HG03558 (cell line): ENCODE measurements around the gene GTF2F1.
"Not testable (repeated sequence)": the region's sequence is repeated elsewhere in the genome, so short reads cannot be mapped to it uniquely, and the experiment has no call there.

Source experiments
- ATAC-seq: cut with Tn5 transposase; IDR thresholded peaks from one replicate; pipeline ENCODE4 v1.9.1; 2021; ENCODE audit warnings: moderate number of reproducible peaks; ENCODE audit not compliant: unreplicated experiment; ENCODE audit errors: extremely low read depth

The GTF2F1 gene

DNA sequence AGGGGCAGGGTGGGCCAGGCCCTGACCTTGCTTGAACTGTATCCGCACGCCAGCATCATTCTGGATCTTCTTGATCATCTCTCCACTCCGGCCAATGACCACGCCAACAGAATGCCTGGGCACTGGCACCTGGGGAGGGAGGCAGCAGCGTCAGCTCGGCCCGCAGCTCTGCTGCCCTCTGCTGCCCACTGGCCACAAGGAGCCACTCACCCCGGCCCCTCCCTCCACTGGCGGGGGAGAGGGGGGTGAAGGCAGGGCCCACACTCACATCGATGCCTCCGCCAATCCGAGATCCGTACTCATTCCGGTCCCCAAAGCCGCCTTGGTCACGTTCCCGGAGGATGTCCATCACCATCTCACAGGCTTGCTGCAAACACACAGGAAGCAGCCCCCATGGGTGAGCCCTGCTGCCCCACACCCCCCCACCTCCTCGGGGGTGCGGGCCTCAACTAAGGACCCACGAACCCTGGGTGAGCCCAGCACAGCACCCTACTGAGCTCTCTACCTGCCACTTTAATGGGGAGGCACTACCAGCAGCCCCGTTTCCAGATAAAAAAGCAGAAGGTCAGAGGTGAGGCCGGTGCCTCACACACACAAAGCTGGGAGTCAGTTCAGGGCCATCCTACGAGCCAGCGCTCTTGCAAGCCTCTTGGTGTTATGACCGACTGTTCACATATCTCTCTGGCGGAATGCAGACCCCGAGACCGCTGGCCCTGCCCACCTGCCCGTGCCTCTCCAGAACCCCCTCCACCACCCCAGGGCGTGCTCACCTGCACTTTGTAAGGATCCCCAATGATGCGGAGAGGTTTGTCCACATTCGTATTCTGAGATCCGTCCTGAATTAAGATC, 25.0 kb upstream of the GTF2F1 start:
- no peak for ATAC-seq

DNA sequence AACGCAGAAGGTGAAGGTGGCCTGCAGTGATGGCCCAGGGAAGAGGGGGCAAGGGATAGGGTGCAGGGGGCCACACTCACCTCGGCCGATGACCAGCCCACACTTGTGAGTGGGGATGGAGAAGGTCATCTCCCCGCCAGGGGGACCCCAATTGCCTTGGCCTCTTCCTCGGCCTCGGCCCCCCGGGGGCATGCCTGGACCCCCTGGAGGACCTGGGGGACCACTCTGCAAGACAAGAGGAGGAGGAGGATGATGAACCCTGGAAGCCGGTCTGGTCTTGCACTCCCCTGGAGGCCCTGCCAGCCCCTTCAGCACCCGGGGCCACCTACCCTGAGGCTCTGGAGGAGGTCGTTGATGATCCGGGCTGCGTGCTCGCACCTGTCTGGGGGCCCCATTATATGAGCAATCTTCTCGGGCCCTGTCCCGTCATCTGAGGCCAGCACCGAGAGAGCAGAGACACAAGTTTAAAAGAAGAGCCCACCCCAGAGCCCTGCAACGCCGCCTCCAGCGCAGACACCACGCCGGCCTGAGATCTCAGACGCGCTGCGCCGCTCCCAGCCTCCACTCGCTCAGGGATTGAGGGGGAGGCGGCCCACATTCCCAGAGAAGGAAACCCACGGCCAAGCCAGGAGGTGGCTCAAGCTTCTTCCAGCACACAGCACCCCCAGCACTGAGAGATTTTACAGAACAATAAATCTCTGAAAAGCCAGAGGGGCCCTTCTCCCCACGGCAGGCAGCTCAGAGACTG, 23.9 kb upstream of the GTF2F1 start:
- no peak for ATAC-seq

DNA sequence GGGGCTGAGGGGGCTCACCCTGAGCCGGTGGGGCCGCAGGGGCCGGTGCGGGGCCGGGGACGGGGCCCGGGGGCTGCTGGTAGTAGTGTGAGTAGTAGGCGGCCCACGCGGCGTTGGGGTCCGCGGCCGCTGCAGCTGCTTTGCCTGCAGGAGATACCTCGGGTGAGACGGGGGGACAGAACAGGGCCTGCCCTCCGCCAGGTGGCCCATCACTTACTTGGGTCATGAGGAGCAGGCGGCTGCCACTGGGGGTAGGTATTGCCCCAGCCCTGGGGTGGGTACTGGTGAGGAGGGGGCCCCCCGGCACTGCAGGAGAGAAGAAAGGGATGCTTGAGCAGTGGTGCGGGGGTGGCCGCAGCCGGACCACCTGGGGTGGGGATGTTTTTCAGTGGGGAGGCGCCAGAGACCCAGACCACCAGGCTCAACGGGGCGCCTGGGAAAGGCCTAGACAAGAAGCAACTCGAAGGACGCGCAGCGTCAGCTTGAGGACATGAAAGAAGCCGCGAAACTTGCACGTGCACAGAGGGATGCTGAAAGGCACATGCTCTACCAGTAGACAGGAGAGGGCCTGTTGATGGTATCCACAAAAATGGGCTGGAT, 22.7 kb upstream of the GTF2F1 start:
- no peak for ATAC-seq

DNA sequence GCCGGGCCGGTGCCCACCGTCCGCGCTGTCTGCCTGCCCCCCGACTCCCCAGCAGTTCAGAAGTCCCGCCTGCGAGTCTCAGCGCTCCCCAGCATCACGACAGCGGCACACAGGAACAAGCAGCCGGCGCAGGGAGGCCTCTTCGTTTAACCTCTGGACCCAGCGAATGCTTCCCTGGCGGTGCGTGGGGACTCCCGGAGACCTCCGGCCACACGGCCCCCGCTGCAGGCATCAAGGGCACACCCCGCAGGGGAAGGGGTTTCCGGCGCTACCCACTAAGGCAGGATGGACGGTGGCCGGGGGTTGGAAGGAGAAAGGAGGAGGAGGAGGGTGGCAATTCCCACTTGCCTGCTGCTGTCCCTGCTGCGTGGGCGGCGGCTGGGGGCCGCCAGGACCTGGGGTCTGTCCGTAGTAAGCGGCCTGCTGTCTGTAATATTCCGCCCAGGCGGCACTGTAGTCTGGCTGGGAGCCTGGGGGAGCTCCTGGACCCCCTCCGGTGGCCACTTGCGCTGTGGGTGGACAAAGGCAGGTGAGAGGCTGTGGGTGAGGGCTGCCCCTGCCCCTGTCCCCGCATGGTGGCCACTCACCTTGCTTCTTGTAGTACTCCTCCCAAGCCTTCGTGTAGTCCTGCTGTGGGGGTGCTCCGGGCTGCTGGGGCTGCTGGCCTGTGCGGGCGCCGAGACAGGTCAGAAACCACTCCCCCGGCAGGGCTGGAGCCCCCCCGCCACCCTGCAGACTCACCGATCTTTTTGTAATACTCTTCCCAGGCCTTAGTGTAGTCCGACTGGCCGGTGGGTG, 22.0 kb upstream of the GTF2F1 start:
- no peak for ATAC-seq

DNA sequence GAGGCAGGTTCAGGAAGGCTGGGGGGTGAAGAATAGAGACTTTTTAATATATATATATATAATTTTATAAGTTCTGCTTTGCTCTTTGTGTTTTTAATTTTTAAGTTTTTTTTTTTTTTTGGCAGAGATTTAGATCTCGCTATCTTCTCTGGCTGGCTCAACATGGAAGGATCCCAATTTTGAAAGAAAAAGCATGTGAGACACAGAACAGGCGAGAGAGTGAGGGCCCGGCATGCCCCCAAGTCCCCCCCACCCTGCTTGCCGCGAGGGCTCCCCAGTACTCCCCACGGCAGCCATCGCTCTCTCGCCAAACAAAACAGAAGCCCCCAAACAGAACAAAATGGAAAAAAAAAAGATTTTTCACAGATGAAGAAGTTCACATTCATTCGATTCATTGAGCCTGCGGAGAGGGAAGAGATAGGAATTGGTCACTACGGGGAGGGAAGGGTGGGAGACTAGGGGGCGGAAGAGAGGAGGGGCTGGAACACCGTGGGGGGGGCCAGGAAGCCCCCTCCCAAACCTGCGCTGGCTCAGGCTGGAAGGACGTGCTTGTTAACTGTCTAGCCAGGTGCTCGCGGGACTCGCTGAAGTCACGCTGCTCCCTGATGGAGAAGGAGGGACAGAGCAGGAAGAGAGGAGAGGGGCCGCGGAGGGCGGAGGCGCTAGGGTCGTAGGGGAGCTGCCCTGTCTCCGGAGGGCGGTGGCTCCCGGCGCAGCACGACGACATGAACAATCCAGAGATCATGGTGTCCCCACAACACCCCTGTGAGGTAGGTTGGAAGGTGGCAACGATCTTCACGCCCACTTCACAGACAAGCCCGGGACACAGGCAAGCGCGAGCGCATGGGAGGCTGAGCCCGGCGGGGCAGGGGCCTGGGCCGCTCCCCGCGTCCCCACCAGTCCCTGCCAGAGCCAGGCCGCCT, 21.0 kb upstream of the GTF2F1 start:
- no peak for ATAC-seq

DNA sequence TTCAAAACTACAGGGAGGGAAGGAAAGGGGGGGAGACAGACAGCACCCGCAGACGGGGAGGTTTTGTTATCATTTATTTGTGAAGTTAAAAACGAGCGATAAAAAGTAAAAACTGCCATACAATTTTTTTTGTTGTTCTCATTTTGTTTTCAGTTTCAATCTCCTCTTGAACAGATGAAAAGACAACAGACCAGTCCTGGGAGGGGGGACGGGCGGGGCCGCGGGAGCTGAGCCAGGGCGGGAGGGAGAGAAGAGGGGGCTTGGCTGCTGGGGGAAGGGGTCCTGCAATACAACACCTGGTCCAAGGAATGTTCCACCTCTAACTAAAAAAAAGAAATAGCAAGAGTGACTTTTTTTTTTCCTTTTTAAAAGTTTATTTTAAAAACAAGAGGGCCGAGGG, 20.3 kb upstream of the GTF2F1 start:
- no peak for ATAC-seq

DNA sequence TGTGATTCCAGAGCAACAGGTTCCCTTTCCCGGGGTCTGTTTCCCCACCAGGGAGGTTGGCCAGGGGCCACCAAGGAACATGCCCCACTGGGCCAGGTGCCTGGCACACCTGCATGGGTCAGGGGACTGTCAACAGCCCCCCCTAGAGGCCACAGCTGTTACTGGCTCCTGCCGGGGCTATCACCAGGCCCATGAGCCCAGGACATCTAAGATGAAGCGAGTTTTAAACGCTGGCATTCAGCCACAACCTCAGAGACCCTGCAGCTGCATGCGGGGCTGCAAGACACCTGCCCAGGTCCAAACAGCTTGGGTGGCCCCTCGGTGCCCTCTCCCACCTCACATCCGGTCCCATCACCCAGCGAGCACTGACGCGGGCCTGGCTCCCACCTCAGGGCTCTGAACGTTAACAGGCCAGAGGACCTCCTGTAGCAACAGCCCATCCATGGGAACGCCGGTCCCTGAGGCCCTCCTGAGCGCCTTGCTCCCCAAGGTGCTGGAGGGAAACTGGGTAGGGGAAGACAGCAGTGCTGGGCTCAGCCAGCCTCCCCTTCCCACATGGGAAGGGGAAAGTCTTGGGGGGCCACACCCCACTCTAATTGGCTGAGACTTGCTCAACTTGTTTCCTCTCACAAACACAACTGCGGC, 19.6 kb upstream of the GTF2F1 start:
- no peak for ATAC-seq

DNA sequence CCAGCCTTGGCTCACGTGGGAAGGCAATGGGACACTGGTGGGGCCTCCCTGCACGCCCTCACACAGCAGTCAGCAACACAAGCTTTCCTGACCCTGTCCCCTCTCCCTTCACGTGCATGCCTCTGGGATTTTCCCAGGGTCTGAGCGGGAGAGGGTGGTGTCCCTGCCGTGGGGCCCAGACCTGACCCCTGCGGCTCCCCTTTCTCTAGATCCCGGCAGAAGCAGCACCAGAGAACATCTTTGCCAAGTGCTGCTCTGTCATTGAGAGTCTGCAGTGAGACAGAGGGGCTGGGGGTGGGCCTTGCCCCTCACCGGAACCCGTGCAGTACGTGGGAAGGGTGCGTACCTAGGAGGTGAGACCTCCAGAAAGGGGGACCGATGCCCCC, 19.1 kb upstream of the GTF2F1 start:
- ATAC-seq = no peak

DNA sequence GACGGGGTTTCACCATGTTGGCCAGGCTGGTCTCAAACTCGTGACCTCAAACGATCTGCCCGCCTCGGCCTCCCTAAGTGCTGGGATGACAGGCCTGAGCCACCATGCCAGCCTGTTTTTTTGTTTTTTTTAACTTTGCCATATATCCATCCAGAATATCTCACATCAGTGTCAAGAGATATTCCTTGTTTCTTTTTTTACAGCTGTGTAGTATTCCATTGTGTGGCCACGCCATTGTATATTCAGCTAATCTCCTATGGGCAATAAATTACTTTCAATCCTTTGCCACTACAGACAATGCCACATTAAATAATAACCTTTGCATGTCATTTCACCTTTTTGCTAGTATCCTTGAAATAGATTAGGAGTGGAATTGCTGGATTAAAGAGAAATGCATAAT, 16.4 kb upstream of the GTF2F1 start:
- ATAC-seq = no peak

DNA sequence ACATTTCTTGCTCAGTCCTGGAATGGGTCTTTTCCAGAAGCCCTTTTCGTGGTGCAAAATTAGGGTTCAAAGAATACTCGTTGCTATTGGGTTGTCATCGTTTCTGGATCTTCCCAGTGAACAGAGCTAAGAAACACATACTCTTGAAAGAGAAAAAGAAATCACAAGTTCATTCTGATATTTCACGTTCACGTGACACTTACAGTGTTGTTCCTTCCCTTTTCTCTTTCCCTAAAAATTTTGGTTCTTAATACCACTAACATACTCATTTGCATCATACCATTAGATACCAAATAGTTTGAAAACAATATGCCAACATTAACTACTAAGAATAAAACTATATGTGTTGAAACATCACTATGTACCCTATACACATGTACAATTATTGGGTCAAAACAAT, 13.4 kb upstream of the GTF2F1 start:
- no peak for ATAC-seq

DNA sequence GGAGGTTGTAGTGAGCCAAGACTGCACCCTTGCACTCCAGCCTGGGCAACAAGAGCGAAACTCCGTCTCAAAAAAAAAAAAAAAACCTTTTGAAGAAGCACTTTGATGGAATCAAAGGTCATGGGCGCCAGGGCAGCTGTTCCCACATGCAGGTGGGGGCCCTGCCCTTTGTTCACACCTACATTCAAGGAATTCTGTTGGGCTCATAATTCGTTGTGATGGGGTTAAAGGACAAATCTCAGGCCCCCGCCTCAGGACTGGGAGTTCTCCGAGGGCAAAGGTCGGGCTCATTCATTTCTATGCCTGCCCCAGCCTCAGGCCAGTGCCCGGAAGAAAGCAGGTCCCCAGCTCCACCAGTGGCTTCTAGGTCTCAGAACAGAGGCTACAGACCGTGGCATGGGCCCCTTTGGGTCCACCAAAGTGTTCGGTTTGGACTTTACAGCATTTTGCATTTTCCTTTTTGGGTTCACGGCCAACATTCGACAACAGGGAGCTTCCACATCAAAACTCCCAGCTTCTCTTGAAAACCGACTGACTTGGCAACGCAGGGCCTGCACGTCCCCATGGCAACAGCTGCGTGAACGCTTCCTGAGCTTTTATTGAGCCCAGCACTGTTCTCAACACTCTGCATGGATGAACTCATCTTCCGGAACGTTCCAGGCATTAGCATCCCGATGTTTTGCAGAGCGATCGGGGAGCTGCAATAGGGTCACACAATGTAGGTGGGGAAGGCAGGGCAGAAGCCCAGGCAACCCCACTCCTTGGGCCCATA, 10.1 kb upstream of the GTF2F1 start:
- no peak for ATAC-seq

DNA sequence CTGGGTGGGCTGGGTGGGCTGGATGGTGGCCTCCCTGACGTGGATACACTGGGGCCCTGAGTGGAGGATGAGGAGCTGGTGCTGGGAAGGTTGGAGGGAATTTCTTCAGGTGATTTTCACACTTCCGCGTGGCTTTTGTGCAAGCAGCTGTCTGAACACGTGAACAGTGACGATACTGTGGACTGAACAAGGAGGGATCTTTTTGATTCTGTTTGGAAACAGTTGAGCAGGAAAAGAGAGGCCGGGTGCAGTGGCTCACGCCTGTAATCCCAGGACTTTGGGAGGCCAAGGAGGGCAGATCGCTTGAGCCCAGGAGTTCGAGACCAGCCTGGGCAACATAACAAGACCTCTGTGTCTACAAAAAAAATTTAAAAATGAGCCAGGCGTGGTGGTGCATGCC, 9.1 kb upstream of the GTF2F1 start:
- ATAC-seq = no peak

DNA sequence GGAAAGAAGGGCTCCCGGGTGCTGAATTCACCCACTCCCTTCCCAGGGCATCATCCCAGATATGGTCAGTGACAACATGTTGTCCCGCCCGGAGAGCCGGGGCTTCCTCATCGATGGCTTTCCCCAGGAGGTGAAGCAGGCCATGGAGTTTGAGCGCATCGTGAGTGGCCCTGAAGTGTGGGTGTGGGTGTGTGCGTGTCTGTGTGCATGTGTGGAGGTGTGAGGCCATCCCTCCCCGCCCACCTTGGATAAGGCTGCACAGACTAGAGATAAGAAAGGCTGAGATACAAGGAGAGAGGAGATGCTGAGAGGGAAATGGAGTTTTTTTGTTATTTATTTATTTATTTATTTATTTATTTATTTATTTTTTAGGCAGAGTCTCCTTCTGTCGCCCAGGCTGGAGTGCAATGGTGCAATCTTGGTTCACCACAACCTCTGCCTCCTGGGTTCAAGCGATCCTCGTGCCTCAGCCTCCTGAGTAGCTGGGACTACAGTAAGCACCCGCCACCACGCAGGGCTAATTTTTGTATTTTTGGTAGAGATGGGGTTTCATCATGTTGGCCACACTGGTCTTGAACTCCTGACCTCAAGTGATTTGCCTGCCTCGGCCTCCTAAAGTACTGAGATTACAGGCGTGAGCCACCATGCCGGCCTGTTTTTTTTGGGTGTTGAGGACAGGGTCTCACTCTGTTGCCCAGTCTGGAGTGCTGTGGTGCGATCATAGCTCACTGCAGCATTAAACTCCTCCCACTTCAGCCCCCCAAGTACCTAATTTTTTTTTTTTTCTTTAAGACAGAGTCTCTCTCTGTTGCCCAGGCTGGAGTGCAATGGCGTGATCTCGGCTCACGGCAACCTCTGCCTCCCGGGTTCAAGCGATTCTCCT, 7.3 kb upstream of the GTF2F1 start:
- not testable (repeated sequence) for ATAC-seq

DNA sequence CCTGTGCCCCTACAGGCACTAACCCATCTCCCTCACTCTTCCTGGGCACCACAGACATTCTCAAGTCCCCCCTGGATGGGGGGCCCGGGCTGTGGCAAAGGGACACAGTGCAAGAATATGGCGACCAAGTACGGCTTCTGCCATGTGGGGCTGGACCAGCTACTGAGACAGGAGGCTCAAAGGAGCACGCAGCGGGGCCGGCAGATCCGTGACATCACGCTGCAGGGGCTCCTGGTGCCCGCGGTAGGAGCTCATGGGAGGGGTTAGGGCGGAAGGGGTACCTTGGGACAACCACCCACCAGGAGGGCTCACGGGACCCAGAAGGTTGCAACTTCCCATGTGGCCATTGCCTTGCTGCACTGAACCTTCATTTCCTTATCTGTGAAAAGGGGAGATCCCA, 3.3 kb upstream of the GTF2F1 start:
- ATAC-seq = no peak

DNA sequence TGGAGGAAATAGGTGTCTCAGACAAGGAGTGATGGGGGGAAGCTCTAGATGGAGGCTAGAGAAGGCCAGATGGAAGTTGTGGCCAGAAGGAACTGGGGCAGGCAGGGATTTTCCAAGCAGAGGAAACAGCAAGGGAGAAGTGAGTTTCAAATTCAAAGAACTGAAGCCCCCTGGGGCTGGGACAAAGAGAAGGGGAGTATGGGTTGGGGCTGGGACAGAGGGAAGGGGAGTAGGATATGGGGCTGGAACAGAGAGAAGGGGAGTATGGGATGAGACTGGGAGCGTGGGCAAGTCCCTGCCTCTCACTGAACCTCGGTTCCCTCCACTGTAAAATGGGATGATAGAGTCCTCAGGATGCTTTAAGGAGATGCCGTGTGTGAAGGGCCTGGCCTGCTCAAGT, 1.9 kb upstream of the GTF2F1 start:
- no peak for ATAC-seq

DNA sequence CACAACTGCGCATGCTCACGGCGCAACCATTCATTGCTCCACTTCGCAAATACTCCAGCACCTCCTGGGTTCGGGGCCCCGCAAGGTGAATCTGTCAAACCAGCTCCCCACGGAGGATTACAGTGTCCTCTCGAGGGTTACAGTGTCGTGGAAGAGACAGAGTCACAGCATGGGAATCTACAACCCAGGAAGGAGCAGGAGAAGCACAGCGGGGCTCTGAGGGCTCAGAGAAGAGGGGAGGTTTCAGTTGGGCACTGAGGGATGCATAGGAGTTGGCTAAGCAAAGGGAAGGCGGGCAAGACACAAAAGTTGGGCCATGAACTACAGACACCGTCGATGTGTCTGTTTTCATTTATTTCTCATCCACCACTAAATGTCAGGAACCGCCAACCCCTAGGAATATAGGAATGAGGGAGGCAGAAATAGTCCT, 1.0 kb upstream of the GTF2F1 start:
- no peak for ATAC-seq
